Skeletal muscle tissue (tissue), 4 donors: ENCODE measurements around the gene SUSD4. TPM values are rescaled to one million over a fixed set of nuclear protein-coding genes. Genes with fewer than 3 reads are reported as not detected.
"Not testable (repeated sequence)": the region's sequence is repeated elsewhere in the genome, so short reads cannot be mapped to it uniquely, and the experiment has no call there.

ENCODE experiments used
- H3K27ac ChIP-seq: one replicate; pipeline ENCODE4 v1.7.0; 2013; ENCODE audit warnings: mild to moderate bottlenecking, low read depth, low read length, inconsistent platforms
- H3K27me3 ChIP-seq, 3 donors: one replicate each; pipeline ENCODE4 v1.7.0; 2013; ENCODE audit warnings: low read length in 3 of 3; ENCODE audit not compliant: control insufficient read depth in 3 of 3, insufficient read depth in 3 of 3
- H3K36me3 ChIP-seq, 3 donors: one replicate each; pipeline ENCODE4 v1.7.0; 2013; ENCODE audit warnings: low read length in 3 of 3; ENCODE audit not compliant: control insufficient read depth in 3 of 3, insufficient read depth in 3 of 3
- H3K4me1 ChIP-seq, 3 donors: one replicate each; pipeline ENCODE4 v1.7.0; 2013; ENCODE audit warnings: low read length in 3 of 3, mild to moderate bottlenecking in 3 of 3; ENCODE audit not compliant: control insufficient read depth in 3 of 3, insufficient read depth in 3 of 3
- H3K4me3 ChIP-seq, 3 donors: one replicate each; pipeline ENCODE4 v1.7.0; 2013; ENCODE audit warnings: low read length in 3 of 3
- H3K9ac ChIP-seq, 3 donors: one replicate each; pipeline ENCODE4 v1.7.0; 2013; ENCODE audit warnings: low read length in 3 of 3, mild to moderate bottlenecking in 3 of 3, moderate library complexity in 2 of 3, low read depth in 1 of 3
- H3K9me3 ChIP-seq, 3 donors: one replicate each; pipeline ENCODE4 v1.7.0; 2013; ENCODE audit warnings: low read length in 3 of 3; ENCODE audit not compliant: control insufficient read depth in 3 of 3
- total RNA-seq: library from RNA; depleted of rRNA; stranded (reverse); fragments of >200 nt; gene quantifications from one replicate; pipeline ENCODE4 v1.2.3, GENCODE V29; 2014
- donor health status: Osteomylitis.

The SUSD4 gene
- total RNA-seq, 1 donor from 2014 or later = 4.7 TPM

DNA sequence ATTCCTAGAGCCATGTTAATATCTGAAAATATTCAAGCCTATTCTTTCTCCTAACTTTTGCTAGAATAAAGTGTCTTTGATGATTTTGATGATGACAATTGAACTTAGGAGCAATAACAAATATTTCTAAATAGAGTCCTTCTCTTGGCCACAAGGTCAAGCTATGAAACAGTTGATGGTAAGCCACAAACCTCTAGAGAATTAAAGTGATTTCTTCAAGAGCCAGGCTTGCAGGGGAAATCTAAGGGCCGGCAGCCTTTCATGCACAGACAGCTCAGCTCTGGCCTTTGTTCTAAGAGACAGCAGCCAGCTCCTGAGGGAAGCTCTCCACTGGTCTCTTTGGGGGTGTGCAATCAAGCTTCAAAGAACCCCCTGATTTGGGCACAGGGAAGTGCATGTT, 59.0 kb downstream of the SUSD4 start:
- Histone ChIP-seq H3K27ac (no peak overlapping the region), H3K9ac (no peak overlapping the region), H3K27me3 (no peaks in the 10 kb centered on the region), H3K36me3 (no peaks in the 10 kb centered on the region), H3K4me3 (no peak overlapping the region), H3K4me1 (no peaks in the 10 kb centered on the region), H3K9me3 (no peaks in the 10 kb centered on the region)

DNA sequence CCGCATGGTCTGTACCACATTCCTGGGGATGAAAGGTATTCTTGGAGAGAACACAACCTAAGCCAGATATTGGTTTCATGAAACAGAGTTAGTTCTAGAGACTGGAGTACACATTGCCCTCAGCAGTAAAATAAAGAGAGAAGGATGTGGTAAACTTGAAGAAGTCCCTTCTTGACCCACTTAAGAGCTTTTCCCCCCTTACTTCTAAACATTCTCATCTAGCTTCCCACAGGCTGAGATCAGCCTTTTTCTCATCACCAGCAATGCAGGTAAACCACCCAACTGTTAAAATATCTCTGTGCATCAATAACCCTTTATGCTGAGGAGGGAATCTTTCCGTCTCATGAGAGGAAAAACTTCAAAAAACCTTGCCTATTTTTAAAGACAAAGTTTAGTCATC, 62.6 kb downstream of the SUSD4 start:
- H3K27me3 ChIP-seq = no peaks in the 10 kb centered on the region
- H3K4me3 ChIP-seq = no peak overlapping the region
- no peaks in the 10 kb centered on the region for H3K9me3 ChIP-seq

DNA sequence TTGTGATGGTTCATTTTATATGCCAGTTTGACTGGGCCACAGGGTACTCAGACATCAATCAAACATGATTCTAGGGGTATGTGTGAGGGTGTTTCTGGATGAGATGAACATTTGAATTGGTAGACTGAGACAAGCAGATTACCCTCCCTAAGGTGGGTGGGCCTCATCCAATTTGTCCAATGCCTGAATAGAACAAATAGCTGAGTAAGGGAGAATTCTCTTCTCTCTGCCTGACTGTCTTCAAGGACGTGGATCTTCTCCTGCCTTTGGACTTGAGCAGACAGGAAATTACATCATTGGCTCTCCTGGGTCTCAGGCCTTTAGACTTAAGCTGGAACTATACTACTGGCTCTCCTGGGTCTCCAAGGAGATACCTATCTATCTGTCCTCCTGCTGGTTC, 64.4 kb downstream of the SUSD4 start:
- H3K4me1 ChIP-seq = no peaks in the 10 kb centered on the region
- H3K9me3 ChIP-seq = no peaks in the 10 kb centered on the region
- no peak overlapping the region for H3K9ac ChIP-seq
- H3K27ac ChIP-seq = no peak overlapping the region
- H3K4me3 ChIP-seq = no peak overlapping the region
- H3K36me3 ChIP-seq = no peaks in the 10 kb centered on the region
- H3K27me3 ChIP-seq = no peaks in the 10 kb centered on the region

More for the DNA sequence above, 62.6 kb downstream of the SUSD4 start:
- H3K4me1 ChIP-seq = no peaks in the 10 kb centered on the region
- no peak overlapping the region for H3K9ac ChIP-seq
- H3K27ac ChIP-seq = no peak overlapping the region
- H3K36me3 ChIP-seq = no peaks in the 10 kb centered on the region

DNA sequence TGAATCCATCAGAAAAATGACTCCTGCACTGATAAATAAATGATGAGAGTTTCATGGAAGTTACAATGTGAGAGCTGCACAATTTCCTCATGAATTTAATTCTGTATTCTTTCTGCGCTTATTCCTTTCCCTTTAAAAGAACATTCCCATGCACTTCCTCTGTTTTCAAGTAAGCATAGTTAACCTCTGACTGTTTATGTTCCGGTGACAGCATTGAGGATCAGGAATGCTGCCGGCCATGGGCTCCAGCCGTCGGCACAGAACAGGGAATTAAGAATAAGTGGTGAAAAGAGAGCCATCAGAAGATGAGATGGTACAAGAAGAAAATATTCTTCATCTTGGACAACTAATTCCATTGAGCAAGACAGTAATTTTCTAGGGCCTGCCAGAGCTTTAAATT, 65.3 kb downstream of the SUSD4 start:
- H3K4me1 ChIP-seq = no peaks in the 10 kb centered on the region
- H3K27ac ChIP-seq = no peak overlapping the region
- H3K9me3 ChIP-seq = no peaks in the 10 kb centered on the region
- H3K27me3 ChIP-seq = peaks cover 0 to 2% (median 0%) of the 10 kb centered on the region in 3 donors
- no peak overlapping the region for H3K4me3 ChIP-seq
- no peak overlapping the region for H3K9ac ChIP-seq
- H3K36me3 ChIP-seq = no peaks in the 10 kb centered on the region

DNA sequence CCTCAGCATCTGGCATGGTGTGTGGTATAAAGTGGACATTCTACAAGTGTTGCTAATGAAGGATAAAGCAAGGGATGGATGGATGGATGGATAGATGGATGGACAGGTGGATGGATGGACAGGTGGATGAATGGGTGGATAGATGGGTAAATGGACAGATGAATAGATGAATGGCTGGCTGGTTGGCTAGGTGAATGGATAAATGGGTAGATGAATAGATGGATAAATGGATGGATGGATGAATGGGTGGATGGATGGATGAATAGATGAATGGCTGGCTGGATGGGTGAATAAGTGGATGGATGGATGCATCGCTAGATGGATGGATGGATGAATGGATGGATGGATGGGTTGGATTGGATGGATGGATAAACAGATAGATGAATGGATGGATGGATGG, 66.2 kb downstream of the SUSD4 start:
- no peaks in the 10 kb centered on the region for H3K9me3 ChIP-seq
- peaks cover 0 to 7% (median 2%) of the 10 kb centered on the region in 3 donors for H3K27me3 ChIP-seq
- H3K4me3 ChIP-seq = no peak overlapping the region
- no peaks in the 10 kb centered on the region for H3K36me3 ChIP-seq
- no peak overlapping the region for H3K27ac ChIP-seq
- H3K4me1 ChIP-seq = no peaks in the 10 kb centered on the region
- no peak overlapping the region for H3K9ac ChIP-seq

DNA sequence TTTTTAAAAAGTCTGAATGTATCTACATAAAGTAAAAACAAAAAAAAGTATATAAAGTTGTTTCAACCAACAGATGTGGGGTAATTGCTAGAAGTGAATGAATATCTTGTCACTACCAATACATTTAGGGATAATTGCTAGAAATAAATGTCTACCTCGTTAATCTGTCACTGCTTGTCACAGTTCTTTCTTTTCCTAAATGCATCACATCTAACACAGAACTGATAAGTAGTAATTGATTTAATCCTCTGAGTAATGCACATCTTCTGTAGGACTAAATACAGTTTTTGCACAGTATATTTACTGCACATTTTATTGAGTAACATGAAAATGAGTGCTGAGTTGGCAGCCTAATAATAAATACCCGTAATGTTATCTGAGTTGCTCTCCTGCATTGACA, 72.2 kb downstream of the SUSD4 start:
- Histone ChIP-seq H3K4me1 (no peaks in the 10 kb centered on the region), H3K9me3 (no peaks in the 10 kb centered on the region), H3K4me3 (no peak overlapping the region), H3K27ac (no peak overlapping the region), H3K36me3 (no peaks in the 10 kb centered on the region), H3K27me3 (peaks cover 0 to 7% (median 2%) of the 10 kb centered on the region in 3 donors), H3K9ac (no peak overlapping the region)

DNA sequence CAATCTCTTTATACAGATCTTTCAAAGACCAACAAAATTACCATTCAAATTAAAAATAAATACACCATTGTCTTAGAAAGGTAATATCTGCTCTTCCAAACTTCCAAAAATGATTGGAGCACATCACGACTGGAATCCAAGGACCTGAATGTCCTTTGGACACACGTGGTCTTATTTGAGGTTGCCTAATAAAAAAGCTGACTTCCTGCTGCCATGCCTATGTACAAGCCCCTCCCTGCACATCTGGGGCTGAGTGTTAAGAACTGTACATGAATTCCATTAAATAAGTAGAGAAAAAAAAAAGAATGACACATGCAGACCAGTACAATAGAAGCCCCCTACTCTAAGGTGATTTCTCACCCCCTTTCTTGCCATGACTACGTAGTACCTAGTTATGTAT, 73.6 kb downstream of the SUSD4 start:
- no peak overlapping the region for H3K4me3 ChIP-seq
- peaks cover 0 to 7% (median 2%) of the 10 kb centered on the region in 3 donors for H3K27me3 ChIP-seq
- no peaks in the 10 kb centered on the region for H3K36me3 ChIP-seq
- H3K9ac ChIP-seq = no peak overlapping the region
- H3K9me3 ChIP-seq = peaks cover 0 to 2% (median 0%) of the 10 kb centered on the region in 3 donors
- H3K4me1 ChIP-seq = no peaks in the 10 kb centered on the region
- no peak overlapping the region for H3K27ac ChIP-seq

DNA sequence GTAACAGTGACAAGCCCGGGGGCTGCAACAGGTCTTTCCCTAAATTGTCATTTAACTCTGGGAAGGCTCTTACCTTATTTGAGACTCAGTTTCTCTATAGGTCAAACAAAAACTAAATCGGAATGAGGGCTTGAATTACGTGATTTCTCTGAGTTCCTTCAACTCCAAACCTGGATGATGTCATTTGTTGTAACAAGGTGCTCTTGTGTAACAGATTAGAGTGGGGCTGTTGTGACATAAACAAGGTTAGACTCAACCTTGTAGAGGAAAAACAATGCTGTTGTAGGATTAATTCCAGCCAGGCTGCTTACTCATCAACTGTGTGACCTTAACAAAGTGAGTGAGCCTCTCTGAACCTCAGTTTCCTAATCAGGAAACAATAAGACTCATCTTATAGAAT, 74.4 kb downstream of the SUSD4 start:
- Histone ChIP-seq H3K4me3 (no peak overlapping the region), H3K4me1 (no peaks in the 10 kb centered on the region), H3K9ac (no peak overlapping the region), H3K27me3 (peaks cover 0 to 7% (median 2%) of the 10 kb centered on the region in 3 donors), H3K27ac (no peak overlapping the region), H3K36me3 (no peaks in the 10 kb centered on the region), H3K9me3 (peaks cover 0 to 5% (median 0%) of the 10 kb centered on the region in 3 donors)

DNA sequence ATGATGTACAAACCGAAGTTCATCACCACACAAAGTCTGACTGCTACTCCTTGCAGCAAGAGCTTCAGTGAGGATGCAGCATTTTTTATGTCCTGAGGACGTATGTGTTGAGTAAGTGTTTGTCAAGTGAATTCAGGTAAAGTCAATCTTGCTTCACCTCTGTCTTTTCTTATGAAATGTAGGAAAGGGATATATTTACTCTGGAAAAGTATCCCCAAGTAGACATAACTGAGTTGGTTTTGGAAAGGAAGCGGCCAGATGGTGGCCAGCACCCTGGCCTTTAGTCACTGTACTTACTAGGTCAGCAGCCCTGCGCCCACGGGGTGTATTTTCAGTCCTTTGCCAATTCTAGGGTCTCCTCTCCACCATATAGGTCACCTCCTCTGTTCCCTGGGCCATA, 75.2 kb downstream of the SUSD4 start:
- H3K36me3 ChIP-seq = no peaks in the 10 kb centered on the region
- no peak overlapping the region for H3K27ac ChIP-seq
- H3K4me1 ChIP-seq = no peaks in the 10 kb centered on the region
- peaks cover 0 to 5% (median 0%) of the 10 kb centered on the region in 3 donors for H3K9me3 ChIP-seq
- peaks cover 0 to 7% (median under 1%) of the 10 kb centered on the region in 3 donors for H3K27me3 ChIP-seq
- no peak overlapping the region for H3K9ac ChIP-seq
- H3K4me3 ChIP-seq = no peak overlapping the region

DNA sequence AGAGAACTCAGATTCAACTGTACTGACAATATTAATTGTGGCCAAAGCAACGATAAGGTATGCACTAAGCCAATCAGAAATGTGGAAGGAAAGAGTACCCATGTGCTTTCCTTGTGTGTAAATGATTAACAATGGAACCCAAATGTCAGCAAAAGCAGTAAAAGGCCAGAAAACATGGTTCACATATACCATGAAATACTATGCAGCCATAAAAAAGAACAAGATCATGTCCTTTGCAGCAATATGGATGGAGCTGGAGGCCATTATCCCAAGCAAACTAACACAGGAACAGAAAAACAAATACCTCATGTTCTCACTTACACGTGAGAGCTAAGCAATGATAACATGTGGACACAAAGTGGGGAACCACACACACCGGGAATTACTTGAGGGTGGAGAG, 78.5 kb downstream of the SUSD4 start:
- no peak overlapping the region for H3K9ac ChIP-seq

DNA sequence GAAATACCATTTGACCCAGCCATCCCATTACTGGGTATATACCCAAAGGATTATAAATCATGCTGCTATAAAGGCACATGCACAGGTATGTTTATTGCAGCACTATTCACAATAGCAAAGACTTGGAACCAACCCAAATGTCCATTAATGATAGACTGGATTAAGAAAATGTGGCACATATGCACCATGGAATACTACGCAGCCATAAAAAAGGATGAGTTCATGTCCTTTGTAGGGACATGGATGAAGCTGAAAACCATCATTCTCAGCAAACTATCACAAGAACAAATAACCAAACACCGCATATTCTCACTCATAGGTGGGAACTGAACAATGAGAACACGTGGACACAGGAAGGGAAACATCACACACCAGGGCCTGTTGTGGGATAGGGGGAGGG, 80.3 kb downstream of the SUSD4 start:
- H3K36me3 ChIP-seq, H3K4me1 ChIP-seq, H3K9me3 ChIP-seq, H3K27me3 ChIP-seq, H3K27ac ChIP-seq, H3K4me3 ChIP-seq, H3K9ac ChIP-seq: not testable (repeated sequence)

More for the DNA sequence above, 78.5 kb downstream of the SUSD4 start:
- H3K27me3 ChIP-seq = no peaks in the 10 kb centered on the region
- H3K9me3 ChIP-seq = peaks cover 0 to 5% (median 0%) of the 10 kb centered on the region in 3 donors
- H3K4me1 ChIP-seq = no peaks in the 10 kb centered on the region
- H3K4me3 ChIP-seq = no peak overlapping the region
- H3K36me3 ChIP-seq = no peaks in the 10 kb centered on the region
- H3K27ac ChIP-seq = no peak overlapping the region
